A549 (cell line): ENCODE results near the gene PGC. TPM values are rescaled to one million over a fixed set of nuclear protein-coding genes. Genes with fewer than 3 reads are reported as not detected.

Source experiments
- ATAC-seq, 2 experiments: fragments of 200-7000 bp in 1 of 2; fragments of >200 bp in 1 of 2; cut with Nextera tagmentation in 1 of 2; cut with Tn5 transposase in 1 of 2; 3 replicates each; pipeline versions ENCODE4 v1.8.0 to v1.9.1; 2018 to 2020; ENCODE audit warnings: mild to moderate bottlenecking in 1 of 2, moderate library complexity in 1 of 2
- CTCF ChIA-PET: fragments of 300-600 bp; sonication (Branson Sonifier 250); formaldehyde crosslinking; extraction: SDS; loops from one replicate; lab custom pipeline; 2021; ENCODE audit warnings: antibody characterized with exemption, inconsistent platforms; lab: Yijun Ruan, JAX
- POLR2A ChIA-PET: fragments of 350-600 bp; formaldehyde crosslinking; extraction: SDS; loops from one replicate; lab custom pipeline; 2021; ENCODE audit warnings: antibody characterized with exemption, inconsistent platforms; lab: Yijun Ruan, JAX
- DNase-seq, 2 experiments: peaks; one replicate each; pipeline versions ENCODE4 v3.0.0 to v3.0.0-alpha.2; 2011 to 2016; ENCODE audit warnings: low read depth in 1 of 2, low spot score in 1 of 2
- FAIRE-seq: peaks from 2 replicates; lab custom pipeline; 2011; peaks lifted over from hg19 to GRCh38; lab: Jason Lieb, UNC
- H3K27ac ChIP-seq, 2 experiments: fragments of >200 bp; sonication (Bioruptor Twin); formaldehyde crosslinking; 3 replicates each; pipeline ENCODE4 v1.5.1; 2016 to 2017
- H3K4me1 ChIP-seq: fragments of >200 bp; sonication (Bioruptor Twin); formaldehyde crosslinking; 3 replicates; pipeline ENCODE4 v1.6.1; 2016
- H3K4me2 ChIP-seq: fragments of >200 bp; sonication (Bioruptor Twin); formaldehyde crosslinking; 3 replicates; pipeline ENCODE4 v1.6.1; 2016
- H3K4me3 ChIP-seq: fragments of >200 bp; sonication (Bioruptor Twin); formaldehyde crosslinking; 3 replicates; pipeline ENCODE4 v1.5.1; 2016
- H3K9me3 ChIP-seq: fragments of >200 bp; sonication (Bioruptor Twin); formaldehyde crosslinking; 3 replicates; pipeline ENCODE4 v1.6.1; 2016
- BHLHE40 ChIP-seq: IDR thresholded peaks from 2 replicates; pipeline ENCODE4 v1.6.1; 2012; ENCODE audit warnings: low read depth, low read length, inconsistent platforms
- CBX2 ChIP-seq: fragments of 200-600 bp; sonication (generic); IDR thresholded peaks from 2 replicates; pipeline ENCODE4 v1.6.1; 2016; ENCODE audit warnings: low read depth, mild to moderate bottlenecking, borderline replicate concordance
- CEBPB ChIP-seq, 2 experiments: fragments of >200 bp in 1 of 2; sonication (Bioruptor Twin) in 1 of 2; formaldehyde crosslinking in 1 of 2; IDR thresholded peaks; 2 replicates each; pipeline ENCODE4 v1.6.1; 2012 to 2016
- CHD2 ChIP-seq: fragments of 150-350 bp; IDR thresholded peaks from 2 replicates; pipeline ENCODE4 v1.6.1; 2014; ENCODE audit warnings: low read length; ENCODE audit not compliant: partially characterized antibody
- CHD4 ChIP-seq: fragments of 200-600 bp; sonication (generic); IDR thresholded peaks from 2 replicates; pipeline ENCODE4 v1.6.1; 2016; ENCODE audit warnings: antibody characterized with exemption, mild to moderate bottlenecking, borderline replicate concordance
- EHMT2 ChIP-seq: fragments of 200-600 bp; sonication (generic); IDR thresholded peaks from 2 replicates; pipeline ENCODE4 v1.6.1; 2016; ENCODE audit warnings: antibody characterized with exemption, low read depth, mild to moderate bottlenecking, moderate library complexity
- ELK1 ChIP-seq: fragments of 150-350 bp; IDR thresholded peaks from 2 replicates; pipeline ENCODE4 v1.6.1; 2014; ENCODE audit warnings: low read depth, mild to moderate bottlenecking, low read length
- EP300 ChIP-seq, 2 experiments: fragments of >200 bp; sonication (Bioruptor Twin); formaldehyde crosslinking; IDR thresholded peaks; 2 replicates in 1 of 2; 3 replicates in 1 of 2; pipeline ENCODE4 v1.6.1; 2016 to 2017
- FOSL2 ChIP-seq, 2 experiments: fragments of 450-650 bp in 1 of 2; fragments of >200 bp in 1 of 2; sonication (Bioruptor Twin) in 1 of 2; formaldehyde crosslinking; IDR thresholded peaks; 2 replicates each; pipeline versions ENCODE4 v1.5.0 to v1.6.1; 2016 to 2020; ENCODE audit warnings: mild to moderate bottlenecking in 1 of 2, moderate library complexity in 1 of 2
- FOXS1 ChIP-seq: fragments of 250-450 bp; sonication (Bioruptor Pico); IDR thresholded peaks from 2 replicates; pipeline ENCODE4 v1.5.0; 2020; ENCODE audit warnings: mild to moderate bottlenecking, moderate library complexity
- GATA3 ChIP-seq: IDR thresholded peaks from 2 replicates; pipeline ENCODE4 v1.6.1; 2012; ENCODE audit warnings: borderline replicate concordance
- HES2 ChIP-seq: fragments of >200 bp; sonication (Bioruptor Twin); formaldehyde crosslinking; IDR thresholded peaks from 2 replicates; pipeline ENCODE4 v1.6.1; 2016
- HEYL ChIP-seq: fragments of 250-450 bp; sonication (Bioruptor Pico); IDR thresholded peaks from 2 replicates; pipeline ENCODE4 v1.8.0; 2021; ENCODE audit warnings: mild to moderate bottlenecking, moderate library complexity
- HOXA7 ChIP-seq: fragments of 250-450 bp; sonication (Bioruptor Pico); IDR thresholded peaks from 2 replicates; pipeline ENCODE4 v1.5.0; 2020; ENCODE audit warnings: mild to moderate bottlenecking, moderate library complexity
- JUN ChIP-seq, 2 experiments: fragments of >200 bp; sonication (Bioruptor Twin); formaldehyde crosslinking; IDR thresholded peaks; 2 replicates in 1 of 2; 3 replicates in 1 of 2; pipeline ENCODE4 v1.6.1; 2016 to 2017
- MAZ ChIP-seq: fragments of 150-350 bp; IDR thresholded peaks from 2 replicates; pipeline ENCODE4 v1.6.1; 2014; ENCODE audit warnings: antibody characterized with exemption, low read depth, low read length, borderline replicate concordance
- MYC ChIP-seq: IDR thresholded peaks from 2 replicates; pipeline ENCODE4 v1.6.1; 2012; ENCODE audit warnings: mild to moderate bottlenecking, inconsistent platforms, low read length, improper control_type of control experiment, borderline replicate concordance
- NR3C1 ChIP-seq: fragments of >200 bp; sonication (Bioruptor Twin); formaldehyde crosslinking; IDR thresholded peaks from 3 replicates; pipeline ENCODE4 v1.6.1; 2017
- SREBF2 ChIP-seq: fragments of 450-650 bp; IDR thresholded peaks from 2 replicates; pipeline ENCODE4 v1.6.1; 2014; ENCODE audit warnings: mild to moderate bottlenecking, moderate library complexity
- ZNF302 ChIP-seq: fragments of 250-450 bp; sonication (Bioruptor Pico); IDR thresholded peaks from 2 replicates; pipeline ENCODE4 v1.9.0; 2021; ENCODE audit warnings: inconsistent platforms, mild to moderate bottlenecking, moderate library complexity
- WGBS: methylation state at CpG from one replicate; pipeline ENCODE4 v1.1.6; 2017; ENCODE audit errors: missing lambda C conversion rate; 5-methylcytosine and 5-hydroxymethylcytosine counted together
- polyA plus RNA-seq, 4 experiments: library from polyadenylated mRNA; depleted of rRNA in 3 of 4; stranded (reverse); fragments of >200 nt; fragmentation: RNase III in 1 of 4; extraction: RNeasy Plus Mini Kit Qiagen cat#74134 plus additional on column Dnase treatment in 1 of 4; gene quantifications; 2 replicates in 3 of 4; 3 replicates in 1 of 4; pipeline ENCODE4 v1.2.3, GENCODE V29; 2011 to 2017
- TF ChIP-seq, protein P1 (sequence below): fragments of 200-600 bp; sonication (generic); IDR thresholded peaks from 2 replicates; pipeline ENCODE4 v1.6.1; 2016; ENCODE audit warnings: antibody characterized with exemption, mild to moderate bottlenecking, moderate library complexity
- TF ChIP-seq, protein P2 (sequence below): fragments of 250-450 bp; sonication (Bioruptor Pico); IDR thresholded peaks from 2 replicates; pipeline ENCODE4 v1.5.0; 2021; ENCODE audit warnings: mild to moderate bottlenecking, moderate library complexity, borderline replicate concordance

Gene PGC
- polyA plus RNA-seq, 2 of the 4 experiments (the other 2 are of a cell fraction), result not detected

GRCh38 chr6:41730531-41731436, 16.4 kb downstream of the PGC start:
- no peak overlapping the region for H3K4me3 ChIP-seq
- DNase-seq, result no peak
- CTCF ChIA-PET, result interaction anchor here (0.7 to 6.8 kb wide), 2 partner anchors 14 to 24 kb away, joined by 3 to 65 read pairs; no protein-coding TSS in a partner anchor

GRCh38 chr6:41729624-41730023, 17.6 kb downstream of the PGC start:
- ATAC-seq (no peak), FAIRE-seq (no peak), DNase-seq (no peak)
- H3K4me2 ChIP-seq, result no peak overlapping the region
- no peak overlapping the region for H3K4me3 ChIP-seq
- TF ChIP-seq FOXS1 (CRISPR knock-in tag) (no peak), JUN (IDR thresholded peaks at IDR 0.05) (no peak), EHMT2 (no peak), CEBPB (IDR thresholded peaks at IDR 0.05) (no peak), ELK1 (no peak), CHD4 (no peak), MAZ (no peak), HOXA7 (CRISPR knock-in tag) (no peak), BHLHE40 (no peak)
- H3K9me3 ChIP-seq, result no peaks in the 10 kb centered on the region
- peaks cover 25% of the 10 kb centered on the region for H3K4me1 ChIP-seq
- no peak overlapping the region for H3K27ac ChIP-seq
- ChIA-PET POLR2A (no interaction called here), CTCF (interaction anchor here (0.6 to 6.8 kb wide), 2 partner anchors 23 to 58 kb away, joined by 3 to 65 read pairs; partner anchors contain the start of gene TOMM6)
- WGBS, result 81% methylated on average over 6 of the region's 7 CpGs

More at GRCh38 chr6:41730531-41731436, 16.4 kb downstream of the PGC start:
- TF ChIP-seq ZNF302 (CRISPR knock-in tag), result no peak
- no peak for TF ChIP-seq EP300 (IDR thresholded peaks at IDR 0.05)
- no peak for TF ChIP-seq CHD2
- TF ChIP-seq FOSL2 (IDR thresholded peaks at IDR 0.05), result no peak
- no peak for TF ChIP-seq FOSL2 (CRISPR knock-in tag; IDR thresholded peaks at IDR 0.05)
- no peak for TF ChIP-seq JUN (IDR thresholded peaks at IDR 0.05)
- TF ChIP-seq NR3C1, result no peak
- no peak for TF ChIP-seq CBX2
- TF ChIP-seq, protein P1, sequence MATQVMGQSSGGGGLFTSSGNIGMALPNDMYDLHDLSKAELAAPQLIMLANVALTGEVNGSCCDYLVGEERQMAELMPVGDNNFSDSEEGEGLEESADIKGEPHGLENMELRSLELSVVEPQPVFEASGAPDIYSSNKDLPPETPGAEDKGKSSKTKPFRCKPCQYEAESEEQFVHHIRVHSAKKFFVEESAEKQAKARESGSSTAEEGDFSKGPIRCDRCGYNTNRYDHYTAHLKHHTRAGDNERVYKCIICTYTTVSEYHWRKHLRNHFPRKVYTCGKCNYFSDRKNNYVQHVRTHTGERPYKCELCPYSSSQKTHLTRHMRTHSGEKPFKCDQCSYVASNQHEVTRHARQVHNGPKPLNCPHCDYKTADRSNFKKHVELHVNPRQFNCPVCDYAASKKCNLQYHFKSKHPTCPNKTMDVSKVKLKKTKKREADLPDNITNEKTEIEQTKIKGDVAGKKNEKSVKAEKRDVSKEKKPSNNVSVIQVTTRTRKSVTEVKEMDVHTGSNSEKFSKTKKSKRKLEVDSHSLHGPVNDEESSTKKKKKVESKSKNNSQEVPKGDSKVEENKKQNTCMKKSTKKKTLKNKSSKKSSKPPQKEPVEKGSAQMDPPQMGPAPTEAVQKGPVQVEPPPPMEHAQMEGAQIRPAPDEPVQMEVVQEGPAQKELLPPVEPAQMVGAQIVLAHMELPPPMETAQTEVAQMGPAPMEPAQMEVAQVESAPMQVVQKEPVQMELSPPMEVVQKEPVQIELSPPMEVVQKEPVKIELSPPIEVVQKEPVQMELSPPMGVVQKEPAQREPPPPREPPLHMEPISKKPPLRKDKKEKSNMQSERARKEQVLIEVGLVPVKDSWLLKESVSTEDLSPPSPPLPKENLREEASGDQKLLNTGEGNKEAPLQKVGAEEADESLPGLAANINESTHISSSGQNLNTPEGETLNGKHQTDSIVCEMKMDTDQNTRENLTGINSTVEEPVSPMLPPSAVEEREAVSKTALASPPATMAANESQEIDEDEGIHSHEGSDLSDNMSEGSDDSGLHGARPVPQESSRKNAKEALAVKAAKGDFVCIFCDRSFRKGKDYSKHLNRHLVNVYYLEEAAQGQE, result no peak
- no peak for TF ChIP-seq GATA3
- TF ChIP-seq, protein P2, sequence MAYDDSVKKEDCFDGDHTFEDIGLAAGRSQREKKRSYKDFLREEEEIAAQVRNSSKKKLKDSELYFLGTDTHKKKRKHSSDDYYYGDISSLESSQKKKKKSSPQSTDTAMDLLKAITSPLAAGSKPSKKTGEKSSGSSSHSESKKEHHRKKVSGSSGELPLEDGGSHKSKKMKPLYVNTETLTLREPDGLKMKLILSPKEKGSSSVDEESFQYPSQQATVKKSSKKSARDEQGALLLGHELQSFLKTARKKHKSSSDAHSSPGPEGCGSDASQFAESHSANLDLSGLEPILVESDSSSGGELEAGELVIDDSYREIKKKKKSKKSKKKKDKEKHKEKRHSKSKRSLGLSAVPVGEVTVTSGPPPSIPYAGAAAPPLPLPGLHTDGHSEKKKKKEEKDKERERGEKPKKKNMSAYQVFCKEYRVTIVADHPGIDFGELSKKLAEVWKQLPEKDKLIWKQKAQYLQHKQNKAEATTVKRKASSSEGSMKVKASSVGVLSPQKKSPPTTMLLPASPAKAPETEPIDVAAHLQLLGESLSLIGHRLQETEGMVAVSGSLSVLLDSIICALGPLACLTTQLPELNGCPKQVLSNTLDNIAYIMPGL (CRISPR knock-in tag), result no peak
- TF ChIP-seq HES2, result no peak
- TF ChIP-seq MYC, result no peak
- TF ChIP-seq FOXS1 (CRISPR knock-in tag), result no peak
- TF ChIP-seq HEYL (CRISPR knock-in tag), result no peak
- no peak for TF ChIP-seq SREBF2
- no peak for TF ChIP-seq CEBPB (IDR thresholded peaks at IDR 0.05)
- ATAC-seq (no peak), FAIRE-seq (no peak)
- H3K27ac ChIP-seq, result no peak overlapping the region; a peak in 1 of 6 replicates
- H3K9me3 ChIP-seq, result no peaks in the 10 kb centered on the region
- POLR2A ChIA-PET, result no interaction called here
- H3K4me2 ChIP-seq, result no peak overlapping the region
- WGBS, result 85% methylated on average over 9 of the region's 9 CpGs
- H3K4me1 ChIP-seq, result peaks cover 22% of the 10 kb centered on the region
